Neural cell (in vitro differentiated cells): Measurements from ENCODE around the gene SBNO1. TPM values are rescaled to one million over a fixed set of nuclear protein-coding genes. Genes with fewer than 3 reads are reported as not detected.

ENCODE experiments used
- H2AFZ ChIP-seq: fragments of 200-600, 300-800 bp; sonication (generic), shearing (Covaris generic); 2 replicates; pipeline ENCODE4 v1.6.0; 2014; ENCODE audit warnings: low read depth, mild to moderate bottlenecking, antibody characterized with exemption, low read length, moderate library complexity
- H3F3A ChIP-seq: fragments of 200-600 bp; shearing (Covaris generic); 2 replicates; pipeline ENCODE4 v1.6.1; 2016; ENCODE audit warnings: mild to moderate bottlenecking, moderate library complexity, mixed read lengths, antibody characterized with exemption, low read length; ENCODE audit not compliant: insufficient read depth, poor library complexity, severe bottlenecking
- H3K27ac ChIP-seq: fragments of 200-600, 300-800 bp; sonication (generic), shearing (Covaris generic); 2 replicates; pipeline ENCODE4 v1.5.1; 2014; ENCODE audit warnings: mild to moderate bottlenecking, low read length, moderate library complexity
- H3K27me3 ChIP-seq: fragments of 300-800, 200-600 bp; sonication (generic), shearing (Covaris generic); 2 replicates; pipeline ENCODE4 v1.6.0; 2014; ENCODE audit warnings: mild to moderate bottlenecking, low read depth, low read length, moderate library complexity; ENCODE audit not compliant: insufficient read depth
- H3K36me3 ChIP-seq: fragments of 300-800, 200-600 bp; sonication (generic), shearing (Covaris generic); 2 replicates; pipeline ENCODE4 v1.5.1; 2014; ENCODE audit warnings: mild to moderate bottlenecking, antibody characterized with exemption, low read length, moderate library complexity; ENCODE audit not compliant: insufficient read depth
- H3K4me2 ChIP-seq: fragments of 300-800, 200-600 bp; sonication (generic), shearing (Covaris generic); 2 replicates; pipeline ENCODE4 v1.6.0; 2014; ENCODE audit warnings: mild to moderate bottlenecking, low read length
- H3K4me3 ChIP-seq: fragments of 300-800, 200-600 bp; sonication (generic), shearing (Covaris generic); 2 replicates; pipeline ENCODE4 v1.5.1; 2014; ENCODE audit warnings: mild to moderate bottlenecking, low read length, moderate library complexity
- H3K79me2 ChIP-seq: fragments of 200-600 bp; shearing (Covaris generic); replicated peaks from 2 replicates; pipeline ENCODE4 v1.6.0; 2014; ENCODE audit warnings: mild to moderate bottlenecking, low read length, moderate library complexity; ENCODE audit not compliant: insufficient read depth
- H3K9ac ChIP-seq: fragments of 300-800, 200-600 bp; sonication (generic), shearing (Covaris generic); 2 replicates; pipeline ENCODE4 v1.6.1; 2016; ENCODE audit warnings: mild to moderate bottlenecking, low read length, mixed read lengths
- H3K9me2 ChIP-seq: fragments of 200-600 bp; shearing (Covaris generic); 2 replicates; pipeline ENCODE4 v1.6.1; 2016; ENCODE audit warnings: mild to moderate bottlenecking, low read length, mixed read lengths; ENCODE audit not compliant: insufficient read depth
- H3K9me3 ChIP-seq: fragments of 200-600, 300-800 bp; sonication (generic), shearing (Covaris generic); 2 replicates; pipeline ENCODE4 v1.6.1; 2016; ENCODE audit warnings: mild to moderate bottlenecking, mixed run types, low read length, moderate library complexity, mixed read lengths
- H4K20me1 ChIP-seq: fragments of 200-600 bp; shearing (Covaris generic); 2 replicates; pipeline ENCODE4 v1.6.1; 2016; ENCODE audit warnings: mild to moderate bottlenecking, mixed run types; ENCODE audit not compliant: insufficient read depth
- CTCF ChIP-seq: fragments of 450-650 bp; IDR thresholded peaks from 2 replicates; pipeline ENCODE4 v1.5.1; 2014; ENCODE audit warnings: antibody characterized with exemption, mild to moderate bottlenecking, moderate library complexity; ENCODE audit not compliant: poor library complexity, severe bottlenecking
- EZH2 ChIP-seq: fragments of 200-600, 300-800 bp; shearing (Covaris generic), sonication (generic); IDR thresholded peaks from 2 replicates; pipeline ENCODE4 v1.6.1; 2014; ENCODE audit warnings: antibody characterized with exemption, low read length, borderline replicate concordance, mild to moderate bottlenecking; ENCODE audit not compliant: insufficient read depth, poor library complexity, severe bottlenecking
- MXI1 ChIP-seq: fragments of 450-650 bp; conservative IDR thresholded peaks from 2 replicates; pipeline ENCODE4 v1.6.1; 2014; ENCODE audit warnings: antibody characterized with exemption, mild to moderate bottlenecking; ENCODE audit not compliant: poor library complexity, severe bottlenecking
- POLR2AphosphoS5 ChIP-seq: IDR thresholded peaks from 2 replicates; pipeline ENCODE4 v1.6.1; 2012
- RAD21 ChIP-seq: fragments of 450-650 bp; conservative IDR thresholded peaks from 2 replicates; pipeline ENCODE4 v1.6.1; 2014; ENCODE audit warnings: antibody characterized with exemption, mild to moderate bottlenecking, moderate library complexity
- REST ChIP-seq: IDR thresholded peaks from 2 replicates; pipeline ENCODE4 v1.6.1; 2012; ENCODE audit warnings: borderline replicate concordance
- SMC3 ChIP-seq: fragments of 450-650 bp; conservative IDR thresholded peaks from 2 replicates; pipeline ENCODE4 v1.6.1; 2014; ENCODE audit warnings: antibody characterized with exemption, mild to moderate bottlenecking, moderate library complexity; ENCODE audit not compliant: poor library complexity
- TAF1 ChIP-seq: IDR thresholded peaks from 2 replicates; pipeline ENCODE4 v1.6.1; 2012; ENCODE audit warnings: low read depth
- polyA plus RNA-seq: library from polyadenylated mRNA; depleted of rRNA; stranded (reverse); fragments of >200 nt; gene quantifications from 2 replicates; pipeline ENCODE4 v1.2.3, GENCODE V29; 2014

Gene SBNO1
- polyA plus RNA-seq, 1 donor from 2014 or later: 17.9 TPM

- Histone ChIP-seq H3K9me3 (no peaks in the 10 kb centered on the region), H3K4me2 (peak overlapping the region; percentile 97), H3K9ac (peak overlapping the region; percentile 94), H3K27me3 (no peaks in the 10 kb centered on the region), H3K79me2 (peaks cover 34% of the 10 kb centered on the region), H4K20me1 (no peaks in the 10 kb centered on the region), H3K36me3 (no peaks in the 10 kb centered on the region), H3F3A (peaks cover 4% of the 10 kb centered on the region), H3K27ac (peak overlapping the region; percentile 91), H2AFZ (peak overlapping the region; percentile 91), H3K9me2 (no peaks in the 10 kb centered on the region), H3K4me3 (peak overlapping the region; percentile 91)
- TF ChIP-seq CTCF (peak; percentile 36), TAF1 (peak; percentile 52), REST (peak; percentile 13), POLR2AphosphoS5 (peak; percentile 63), RAD21 (no peak), SMC3 (no peak)
These were observed 95.2 kb downstream of the SBNO1 start for GRCh38 chr12:123269395-123269892.

- Histone ChIP-seq H3K9me2 (no peaks in the 10 kb centered on the region), H3K27me3 (no peaks in the 10 kb centered on the region), H3K27ac (peak overlapping the region; percentile 91), H2AFZ (peak overlapping the region; percentile 91), H3K4me3 (peak overlapping the region; percentile 91), H3K4me2 (peak overlapping the region; percentile 97), H3F3A (peaks cover 4% of the 10 kb centered on the region), H4K20me1 (no peaks in the 10 kb centered on the region), H3K79me2 (peaks cover 30% of the 10 kb centered on the region), H3K36me3 (no peaks in the 10 kb centered on the region), H3K9me3 (no peaks in the 10 kb centered on the region), H3K9ac (peak overlapping the region; percentile 94)
- TF ChIP-seq REST (no peak), RAD21 (no peak), SMC3 (no peak), CTCF (no peak), EZH2 (no peak), MXI1 (no peak), TAF1 (no peak), POLR2AphosphoS5 (no peak)
These were observed 95.8 kb downstream of the SBNO1 start for GRCh38 chr12:123268850-123269249.
